HCT116 (cell line): ENCODE results near the gene RHBDF2. TPM values are rescaled to one million over a fixed set of nuclear protein-coding genes. Genes with fewer than 3 reads are reported as not detected.

Experiments used
- ATAC-seq: fragments of 200-7000 bp; cut with Tn5 transposase; 2 replicates; pipeline ENCODE4 v1.9.1; 2020; ENCODE audit warnings: mild to moderate bottlenecking, moderate library complexity
- BruUV-seq: library from RNA; stranded (reverse); fragments of 400-500 nt; replicated peaks from 2 replicates; lab custom pipeline; 2021; lab: Mats Ljungman, UMichigan
- CTCF ChIA-PET: fragments of 300-600 bp; sonication (Branson Sonifier 250); formaldehyde crosslinking; loops from one replicate; lab custom pipeline; 2021; ENCODE audit warnings: antibody characterized with exemption; lab: Charles Lee
- POLR2A ChIA-PET: fragments of 300-600, 350-600 bp; sonication (Branson Sonifier 250); formaldehyde crosslinking; loops from one replicate; lab custom pipeline; 2021; ENCODE audit warnings: antibody characterized with exemption; lab: Charles Lee
- RAD21 ChIA-PET, 2 experiments: fragments of 300-600 bp; sonication (Branson Sonifier 250); formaldehyde crosslinking; loops; one replicate each; lab custom pipeline; 2023; ENCODE audit warnings: low total read pairs in 2 of 2; ENCODE audit not compliant: uncharacterized antibody in 2 of 2, unreplicated experiment in 2 of 2, low non-redundant PET in 1 of 2; lab: Charles Lee
- DNase-seq: peaks from one replicate; pipeline ENCODE4 v3.0.0-alpha.2; 2010; ENCODE audit warnings: low read depth, low spot score
- H2AFZ ChIP-seq: fragments of 200-600 bp; shearing (Covaris generic), sonication (generic); 2 replicates; pipeline ENCODE4 v1.6.1; 2017; ENCODE audit warnings: low read depth, mixed run types, mixed read lengths, antibody characterized with exemption, low read length; ENCODE audit not compliant: poor library complexity, severe bottlenecking
- H3K27ac ChIP-seq: 2 replicates; pipeline ENCODE4 v1.5.1; 2012; ENCODE audit warnings: low read depth, low read length
- H3K27me3 ChIP-seq: fragments of 200-600 bp; sonication (generic); 2 replicates; pipeline ENCODE4 v1.6.1; 2016; ENCODE audit warnings: mixed run types, low read length, mixed read lengths; ENCODE audit not compliant: insufficient read depth
- H3K36me3 ChIP-seq, 2 experiments: fragments of 200-500 bp in 1 of 2; fragments of 200-600 bp in 1 of 2; sonication (Bioruptor generic) in 1 of 2; sonication (generic) in 1 of 2; 2 replicates each; pipeline versions ENCODE4 v1.5.1 to v1.6.1; 2014 to 2016; ENCODE audit warnings: low read length in 2 of 2, inconsistent platforms in 1 of 2, mixed read lengths in 1 of 2, mixed run types in 1 of 2; ENCODE audit not compliant: insufficient read depth in 2 of 2, control insufficient read depth in 1 of 2
- H3K4me1 ChIP-seq, 2 experiments: fragments of 200-600 bp in 1 of 2; sonication (generic) in 1 of 2; 2 replicates each; pipeline versions ENCODE4 v1.5.1 to v1.6.1; 2012 to 2017; ENCODE audit warnings: low read length in 2 of 2, inconsistent platforms in 1 of 2, mild to moderate bottlenecking in 1 of 2, mixed read lengths in 1 of 2, mixed run types in 1 of 2, moderate library complexity in 1 of 2; ENCODE audit not compliant: insufficient read depth in 2 of 2, control insufficient read depth in 1 of 2
- H3K4me2 ChIP-seq: fragments of 200-600 bp; sonication (generic); 2 replicates; pipeline ENCODE4 v1.6.1; 2017; ENCODE audit warnings: mixed run types, low read length, mixed read lengths
- H3K4me3 ChIP-seq, 2 experiments: fragments of 200-600 bp in 1 of 2; sonication (generic) in 1 of 2; replicated peaks in 1 of 2; 2 replicates each; pipeline ENCODE4 v1.5.1; 2011 to 2016; ENCODE audit warnings: low read length in 2 of 2, control low read depth in 1 of 2, low read depth in 1 of 2, mild to moderate bottlenecking in 1 of 2, mixed read lengths in 1 of 2, mixed run types in 1 of 2
- H3K79me2 ChIP-seq: fragments of 200-600 bp; sonication (generic); 2 replicates; pipeline ENCODE4 v1.6.1; 2017; ENCODE audit warnings: mild to moderate bottlenecking, mixed run types, low read length, moderate library complexity, mixed read lengths; ENCODE audit not compliant: insufficient read depth
- H3K9ac ChIP-seq: fragments of 200-600 bp; sonication (generic); 2 replicates; pipeline ENCODE4 v1.6.1; 2016; ENCODE audit warnings: low read length, mixed read lengths
- H3K9me2 ChIP-seq: fragments of 200-600 bp; sonication (generic), shearing (Covaris generic); 2 replicates; pipeline ENCODE4 v1.6.1; 2017; ENCODE audit warnings: mixed run types, mild to moderate bottlenecking, moderate library complexity; ENCODE audit not compliant: insufficient read depth
- H3K9me3 ChIP-seq, 2 experiments: fragments of 200-500 bp in 1 of 2; fragments of 200-600 bp in 1 of 2; sonication (Bioruptor generic) in 1 of 2; sonication (generic) in 1 of 2; 2 replicates each; pipeline ENCODE4 v1.6.1; 2014 to 2017; ENCODE audit warnings: low read length in 2 of 2, mixed read lengths in 2 of 2, inconsistent platforms in 1 of 2, low read depth in 1 of 2, mild to moderate bottlenecking in 1 of 2, mixed run types in 1 of 2, moderate library complexity in 1 of 2; ENCODE audit not compliant: control insufficient read depth in 1 of 2, insufficient read depth in 1 of 2
- H4K20me1 ChIP-seq: fragments of 200-600 bp; sonication (generic), shearing (Covaris generic); 2 replicates; pipeline ENCODE4 v1.6.1; 2017; ENCODE audit warnings: mixed run types, mild to moderate bottlenecking, moderate library complexity; ENCODE audit not compliant: insufficient read depth
- ATF3 ChIP-seq: IDR thresholded peaks from 2 replicates; pipeline ENCODE4 v1.6.1; 2012
- CBX3 ChIP-seq: IDR thresholded peaks from 2 replicates; pipeline ENCODE4 v1.6.1; 2012; ENCODE audit warnings: low read depth
- CEBPB ChIP-seq: IDR thresholded peaks from 2 replicates; pipeline ENCODE4 v1.6.1; 2012; ENCODE audit warnings: low read depth
- CTCF ChIP-seq, 3 experiments: fragments of 200-600 bp in 1 of 3; sonication (generic) in 1 of 3; IDR thresholded peaks in 2 of 3; conservative IDR thresholded peaks in 1 of 3; 2 replicates each; pipeline ENCODE4 v1.5.1; 2012 to 2017; ENCODE audit warnings: low read depth in 2 of 3, low read length in 2 of 3, antibody characterized with exemption in 1 of 3, borderline replicate concordance in 1 of 3, control low read depth in 1 of 3, mild to moderate bottlenecking in 1 of 3, mixed read lengths in 1 of 3, mixed run types in 1 of 3, moderate library complexity in 1 of 3; ENCODE audit not compliant: insufficient read depth in 1 of 3
- ELF1 ChIP-seq: IDR thresholded peaks from 2 replicates; pipeline ENCODE4 v1.6.1; 2012; ENCODE audit warnings: low read depth, borderline replicate concordance
- EZH2 ChIP-seq: fragments of 200-600 bp; sonication (generic); IDR thresholded peaks from 2 replicates; pipeline ENCODE4 v1.6.1; 2017; ENCODE audit warnings: antibody characterized with exemption, mixed run types
- EZH2phosphoT487 ChIP-seq: fragments of 200-600 bp; IDR thresholded peaks from 2 replicates; pipeline ENCODE4 v1.6.1; 2018; ENCODE audit warnings: antibody characterized with exemption, borderline replicate concordance
- FOSL1 ChIP-seq: IDR thresholded peaks from 2 replicates; pipeline ENCODE4 v1.6.1; 2012; ENCODE audit warnings: low read depth
- JUND ChIP-seq: IDR thresholded peaks from 2 replicates; pipeline ENCODE4 v1.6.1; 2012
- MAX ChIP-seq: IDR thresholded peaks from 2 replicates; pipeline ENCODE4 v1.6.1; 2012
- POLR2A ChIP-seq: IDR thresholded peaks from 2 replicates; pipeline ENCODE4 v1.7.0; 2011; ENCODE audit warnings: borderline replicate concordance; ENCODE audit not compliant: insufficient read depth, insufficient read length; ENCODE audit errors: extremely low read depth
- RAD21 ChIP-seq: IDR thresholded peaks from 2 replicates; pipeline ENCODE4 v1.6.1; 2012; ENCODE audit warnings: low read depth, mild to moderate bottlenecking
- SIN3A ChIP-seq: IDR thresholded peaks from 2 replicates; pipeline ENCODE4 v1.6.1; 2012; ENCODE audit warnings: low read depth
- SP1 ChIP-seq: IDR thresholded peaks from 2 replicates; pipeline ENCODE4 v1.6.1; 2012; ENCODE audit warnings: low read depth
- SRF ChIP-seq: IDR thresholded peaks from 2 replicates; pipeline ENCODE4 v1.6.1; 2012; ENCODE audit warnings: low read depth
- ZBTB33 ChIP-seq: IDR thresholded peaks from 2 replicates; pipeline ENCODE4 v1.6.1; 2011; ENCODE audit warnings: mild to moderate bottlenecking, low read length, moderate library complexity; ENCODE audit not compliant: insufficient replicate concordance; ENCODE audit errors: extremely low read depth
- ZFX ChIP-seq: fragments of 450-650 bp; IDR thresholded peaks from 2 replicates; pipeline ENCODE4 v1.6.1; 2017
- ZNF274 ChIP-seq: fragments of 200-500 bp; sonication (Bioruptor generic); IDR thresholded peaks from 2 replicates; pipeline ENCODE4 v1.6.1; 2014; ENCODE audit warnings: mild to moderate bottlenecking, low read depth, low read length, inconsistent platforms
- intact Hi-C: fragments of 100-400 bp; cut with micrococcal nuclease; formaldehyde crosslinking; loops from 2 replicates; pipeline ENCODE4 v1.10.0; 2022
- total RNA-seq: library from RNA; stranded (reverse); gene quantifications from one replicate; pipeline ENCODE4 v1.2.1, GENCODE V29; 2021; ENCODE audit not compliant: unreplicated experiment

Gene RHBDF2
- total RNA-seq, 1 experiment from 2014 or later, result 61.1 TPM

GRCh38 chr17:76469076-76469990 lies 31.9 kb downstream of the RHBDF2 start:
- peaks cover 0 to 10% of the 10 kb centered on the region in 2 experiments; a peak in 2 of 4 replicates for H3K4me1 ChIP-seq
- intact Hi-C loops, result no loop called here
- H3K4me3 ChIP-seq, result no peak overlapping the region
- CTCF ChIA-PET, result interaction anchor here (1.2 kb wide), 1 partner anchor 11 kb away, joined by 4 read pairs; no protein-coding TSS in a partner anchor
- H3K4me2 ChIP-seq, result no peak overlapping the region
- H3K9ac ChIP-seq, result no peak overlapping the region
- H3K36me3 ChIP-seq, result peaks cover 12 to 22% of the 10 kb centered on the region in 2 experiments; a peak in 3 of 4 replicates
- H3K79me2 ChIP-seq, result no peaks in the 10 kb centered on the region
- H3K27ac ChIP-seq, result no peak overlapping the region
- H4K20me1 ChIP-seq, result no peaks in the 10 kb centered on the region
- no peaks in the 10 kb centered on the region for H3K9me2 ChIP-seq
- no peak overlapping the region for H2AFZ ChIP-seq
- TF ChIP-seq SP1, result no peak
- TF ChIP-seq ZFX, result no peak
- TF ChIP-seq EZH2, result no peak
- TF ChIP-seq CBX3, result no peak
- no peak for TF ChIP-seq ATF3
- no peak for TF ChIP-seq RAD21
- no peak for TF ChIP-seq FOSL1
- TF ChIP-seq EZH2phosphoT487, result no peak
- no peak for TF ChIP-seq SRF
- TF ChIP-seq MAX, result no peak
- TF ChIP-seq CEBPB, result no peak
- no peak for TF ChIP-seq SIN3A
- no peak for TF ChIP-seq CTCF (IDR thresholded peaks at IDR 0.05 in 2 of 3, conservative IDR thresholded peaks at IDR 0.05 in 1 of 3; ENCODE audit: borderline replicate concordance in 1 of 3, insufficient read depth in 1 of 3, low read depth in 2 of 3, low read length in 2 of 3)
- no peak for TF ChIP-seq ZNF274
- TF ChIP-seq ELF1, result no peak
- TF ChIP-seq JUND, result no peak
- TF ChIP-seq ZBTB33, result no peak
- no peak for TF ChIP-seq POLR2A
- TF ChIP-seq, all 23 proteins: peak for 0
- no peaks in the 10 kb centered on the region for H3K9me3 ChIP-seq
- ChIA-PET RAD21 (no interaction called here), POLR2A (no interaction called here)
- no TSS peak for BruUV-seq
- H3K27me3 ChIP-seq, result no peaks in the 10 kb centered on the region
- ATAC-seq (no peak), DNase-seq (no peak)
